Measurements from ENCODE around the gene MAD1L1. TPM values are rescaled to one million over a fixed set of nuclear protein-coding genes. Genes with fewer than 3 reads are reported as not detected.

Gene MAD1L1
- polyA plus RNA-seq, 6 donors from 2014 or later, result 109 to 209 (median 158) TPM

DNA sequence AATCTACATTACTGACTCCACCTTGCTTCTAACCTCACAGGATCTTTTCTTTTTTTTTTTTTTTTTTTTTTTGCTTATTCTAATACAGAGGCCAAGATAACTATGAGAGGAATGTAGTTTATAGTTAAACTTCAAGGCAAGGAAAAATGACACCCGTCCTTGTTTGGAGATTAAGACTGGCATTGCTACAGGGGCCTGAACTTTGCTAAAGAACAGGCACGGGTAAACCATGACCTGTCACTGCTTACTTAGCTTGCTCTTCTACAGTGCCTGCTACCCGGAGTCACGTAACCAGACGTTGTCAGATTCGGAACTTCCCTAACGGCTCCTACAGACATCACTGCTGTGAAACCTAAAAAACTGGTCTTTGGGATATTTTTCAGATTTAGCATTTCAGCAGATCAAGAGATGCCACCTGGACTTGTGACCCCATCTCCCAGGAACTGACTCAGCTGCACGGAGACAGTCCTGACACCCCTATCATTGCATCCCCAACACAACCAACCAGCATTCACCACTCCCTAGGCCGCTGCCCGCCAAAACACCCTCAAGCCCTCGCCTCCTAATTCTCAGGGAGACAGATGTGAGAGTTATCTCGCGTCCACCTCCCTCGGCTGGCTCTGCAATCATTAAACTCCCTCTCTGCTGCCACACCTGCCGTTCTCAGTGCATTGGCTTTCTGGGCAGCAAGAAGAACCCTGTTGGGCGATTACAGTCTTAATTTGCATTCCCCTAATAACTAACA lies 27.5 kb downstream of the MAD1L1 start:
- peak overlapping the region in 4 of 6 donors; percentile 42 to 83 (median 50) for H3K27ac Mint-ChIP-seq
- H3K9me3 Mint-ChIP-seq, result no peaks in the 10 kb centered on the region
- DNase-seq (no peak), ATAC-seq (ENCODE audit: low read depth in 2 of 2) (no peak)
- peaks cover 7 to 26% (median 13%) of the 10 kb centered on the region in 3 donors for H3K4me1 Mint-ChIP-seq
- H3K36me3 Mint-ChIP-seq, result peaks cover 0 to 3% of the 10 kb centered on the region in 2 donors
- no peaks in the 10 kb centered on the region for H3K27me3 Mint-ChIP-seq
- H3K4me3 Mint-ChIP-seq, result no peak overlapping the region

DNA sequence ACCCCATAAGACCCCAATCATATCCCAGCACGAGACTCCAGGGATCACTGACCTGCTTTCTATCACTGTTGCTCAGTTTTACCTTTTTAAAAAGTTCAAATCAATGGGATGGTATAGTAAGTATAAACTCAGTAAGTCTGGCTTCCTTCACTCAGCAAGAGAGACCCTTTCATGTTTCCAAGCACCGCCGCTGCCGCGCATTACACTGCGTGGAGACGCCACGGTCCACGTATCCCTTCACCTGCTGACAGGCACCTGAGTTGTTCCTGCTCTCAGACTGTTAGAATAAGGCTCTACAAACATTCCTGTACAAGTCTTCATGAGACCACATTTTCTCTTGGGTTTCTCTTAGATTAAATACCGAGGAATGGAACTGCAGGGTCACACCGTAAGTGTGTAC lies 28.3 kb downstream of the MAD1L1 start:
- H3K9me3 Mint-ChIP-seq, result no peaks in the 10 kb centered on the region
- no peaks in the 10 kb centered on the region for H3K27me3 Mint-ChIP-seq
- DNase-seq, result no peak
- ATAC-seq (ENCODE audit: low read depth in 2 of 2), result no peak
- H3K4me1 Mint-ChIP-seq, result peaks cover 9 to 26% (median 13%) of the 10 kb centered on the region in 3 donors
- no peak overlapping the region for H3K4me3 Mint-ChIP-seq
- peaks cover 0 to 7% of the 10 kb centered on the region in 2 donors for H3K36me3 Mint-ChIP-seq
- H3K27ac Mint-ChIP-seq, result peak overlapping the region in 3 of 6 donors; percentile 20 to 67 (median 43)

DNA sequence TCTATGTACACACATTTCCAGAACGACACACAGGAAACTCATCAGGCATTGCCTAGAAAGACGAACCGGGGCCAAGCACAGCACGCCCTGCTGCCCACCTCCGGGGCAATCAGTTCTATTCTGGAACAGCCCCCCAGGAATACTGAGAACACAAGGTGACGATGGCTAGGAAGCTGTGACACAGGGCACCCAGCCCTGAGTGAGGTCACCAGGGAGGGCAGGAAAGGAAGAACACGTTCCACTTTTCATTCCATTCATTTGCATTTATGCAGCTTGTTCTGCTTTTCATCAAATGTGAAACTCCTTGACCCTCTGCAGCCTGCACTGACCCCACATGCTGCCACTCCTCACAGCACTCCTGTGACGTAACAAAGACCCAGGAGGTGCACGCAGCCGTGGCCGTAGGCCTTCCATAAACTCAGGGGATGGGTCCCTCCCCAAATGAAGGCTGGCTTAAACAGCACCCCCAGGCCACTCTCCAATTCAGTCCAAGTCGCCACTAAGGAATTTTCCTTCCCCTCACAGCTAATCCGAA lies 28.9 kb downstream of the MAD1L1 start:
- DNase-seq (no peak), ATAC-seq (ENCODE audit: low read depth in 2 of 2) (peak; percentile 43 to 55)
- H3K27me3 Mint-ChIP-seq, result no peaks in the 10 kb centered on the region
- H3K4me3 Mint-ChIP-seq, result no peak overlapping the region
- peaks cover 9 to 23% (median 13%) of the 10 kb centered on the region in 3 donors for H3K4me1 Mint-ChIP-seq
- no peaks in the 10 kb centered on the region for H3K9me3 Mint-ChIP-seq
- H3K36me3 Mint-ChIP-seq, result peaks cover 0 to 7% of the 10 kb centered on the region in 2 donors
- H3K27ac Mint-ChIP-seq, result peak overlapping the region in 2 of 6 donors; percentile 33 to 89

DNA sequence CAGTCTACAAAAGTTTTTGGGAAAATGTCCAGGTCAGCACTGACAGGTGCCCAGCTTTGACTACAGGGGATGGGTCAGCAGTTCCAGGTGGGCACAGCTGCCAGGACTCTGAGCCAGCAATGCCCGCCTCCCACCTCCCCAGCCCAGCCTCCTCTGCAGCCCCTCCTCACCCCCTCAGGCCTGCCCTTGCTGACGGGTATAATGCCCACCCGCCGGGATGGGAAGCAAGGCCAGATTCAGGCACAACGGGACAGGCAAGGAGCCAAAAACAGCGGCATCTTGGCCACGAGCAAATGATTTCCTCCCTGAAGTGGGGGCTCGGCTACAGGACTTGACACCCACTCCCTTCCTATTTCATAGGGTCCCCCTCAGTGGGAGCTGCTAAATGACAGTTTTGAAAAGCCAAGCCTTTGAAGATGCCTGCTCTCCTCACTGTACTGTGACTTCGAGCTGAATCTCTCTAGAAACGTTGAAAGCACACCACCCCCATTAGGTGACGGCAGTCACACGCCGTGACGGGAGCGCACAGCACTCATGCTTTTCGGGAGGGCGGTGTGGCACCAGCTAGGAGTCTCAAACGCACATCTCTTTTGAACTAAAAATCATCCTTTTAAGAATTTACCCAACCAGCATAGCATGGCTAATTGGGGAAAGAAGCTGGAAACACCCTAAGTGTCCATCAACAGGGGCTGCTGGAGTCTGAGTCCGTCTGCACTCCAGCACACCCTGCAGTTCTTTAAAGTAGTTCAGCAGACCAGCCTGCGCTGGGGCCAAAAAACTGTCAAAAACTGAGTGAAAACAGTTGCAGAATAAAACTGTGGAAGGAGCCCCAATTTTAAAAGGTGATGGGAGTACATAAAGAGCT lies 29.6 kb downstream of the MAD1L1 start:
- DNase-seq (no peak), ATAC-seq (ENCODE audit: low read depth in 2 of 2) (no peak)
- Mint-ChIP-seq H3K36me3 (peaks cover 0 to 7% of the 10 kb centered on the region in 2 donors), H3K27me3 (no peaks in the 10 kb centered on the region), H3K4me3 (no peak overlapping the region), H3K27ac (peak overlapping the region in 2 of 6 donors; percentile 33 to 66), H3K9me3 (no peaks in the 10 kb centered on the region), H3K4me1 (peaks cover 9 to 21% (median 13%) of the 10 kb centered on the region in 3 donors)

- H3K4me1 Mint-ChIP-seq, result peaks cover 13 to 23% (median 13%) of the 10 kb centered on the region in 3 donors
- H3K27me3 Mint-ChIP-seq, result no peaks in the 10 kb centered on the region
- H3K9me3 Mint-ChIP-seq, result no peaks in the 10 kb centered on the region
- DNase-seq (no peak), ATAC-seq (ENCODE audit: low read depth in 2 of 2) (no peak)
- H3K36me3 Mint-ChIP-seq, result peaks cover 0 to 11% of the 10 kb centered on the region in 2 donors
- no peak overlapping the region for H3K27ac Mint-ChIP-seq
- H3K4me3 Mint-ChIP-seq, result no peak overlapping the region
Observed at GRCh38 chr7:2202361-2202761, 30.4 kb downstream of the MAD1L1 start.

- peaks cover 13 to 25% (median 14%) of the 10 kb centered on the region in 3 donors for H3K4me1 Mint-ChIP-seq
- no peaks in the 10 kb centered on the region for H3K27me3 Mint-ChIP-seq
- DNase-seq (no peak), ATAC-seq (ENCODE audit: low read depth in 2 of 2) (no peak)
- H3K27ac Mint-ChIP-seq, result no peak overlapping the region
- H3K36me3 Mint-ChIP-seq, result peaks cover 0 to 14% of the 10 kb centered on the region in 2 donors
- H3K4me3 Mint-ChIP-seq, result no peak overlapping the region
- H3K9me3 Mint-ChIP-seq, result no peaks in the 10 kb centered on the region
Observed at GRCh38 chr7:2201686-2202360, 30.9 kb downstream of the MAD1L1 start.

DNA sequence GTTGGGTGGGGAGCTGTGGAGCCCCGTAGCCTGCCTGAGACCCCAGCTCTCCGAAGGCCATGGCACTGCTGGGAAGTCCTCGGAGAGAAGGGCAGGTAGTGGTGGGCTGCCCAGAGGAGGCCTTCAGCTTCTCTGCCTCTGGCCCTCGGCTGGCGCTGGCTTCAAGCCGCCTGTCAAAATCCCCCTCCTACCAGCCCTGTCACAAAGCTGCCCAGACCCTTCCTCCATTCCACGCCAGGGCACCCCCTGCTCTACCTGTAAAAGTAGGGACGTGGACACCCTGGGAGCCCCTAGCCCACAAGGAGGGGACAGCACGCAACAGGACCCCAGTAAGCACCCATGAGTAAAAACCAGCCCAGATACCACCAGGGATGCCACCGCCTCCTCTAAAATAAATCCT lies 31.6 kb downstream of the MAD1L1 start:
- no peak overlapping the region for H3K4me3 Mint-ChIP-seq
- no peak overlapping the region for H3K27ac Mint-ChIP-seq
- ATAC-seq (ENCODE audit: low read depth in 2 of 2), result no peak
- H3K4me1 Mint-ChIP-seq, result peaks cover 13 to 25% (median 14%) of the 10 kb centered on the region in 3 donors
- no peaks in the 10 kb centered on the region for H3K27me3 Mint-ChIP-seq
- peaks cover 0 to 14% of the 10 kb centered on the region in 2 donors for H3K36me3 Mint-ChIP-seq
- H3K9me3 Mint-ChIP-seq, result peaks cover 0 to 2% (median 0%) of the 10 kb centered on the region in 7 donors
- no peak for DNase-seq

DNA sequence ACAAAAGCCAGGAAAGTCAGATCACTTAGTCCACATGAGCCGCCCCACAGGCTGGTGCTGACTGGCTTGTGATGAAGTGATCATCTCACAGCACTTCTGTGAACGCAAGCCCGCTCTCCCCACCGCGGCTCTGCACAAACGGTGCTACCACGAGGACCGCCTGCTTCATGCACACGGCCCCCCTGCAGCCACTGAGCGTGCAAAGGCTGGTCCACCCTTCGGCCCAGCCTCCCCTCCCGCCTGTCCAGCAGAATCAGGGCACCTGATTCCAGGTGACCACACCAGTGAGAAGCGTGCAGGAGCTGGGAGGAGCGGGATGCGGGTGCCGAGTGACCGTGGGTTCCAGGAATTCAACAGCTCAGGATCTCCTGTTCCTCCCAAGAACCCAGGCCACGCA lies 32.2 kb downstream of the MAD1L1 start:
- no peak for ATAC-seq (ENCODE audit: low read depth in 2 of 2)
- Mint-ChIP-seq H3K27me3 (no peaks in the 10 kb centered on the region), H3K27ac (no peak overlapping the region), H3K9me3 (peaks cover 0 to 5% (median under 1%) of the 10 kb centered on the region in 7 donors), H3K36me3 (peaks cover 2 to 14% of the 10 kb centered on the region in 2 donors), H3K4me3 (no peak overlapping the region), H3K4me1 (peaks cover 13 to 25% (median 14%) of the 10 kb centered on the region in 3 donors)
- DNase-seq, result no peak

- Mint-ChIP-seq H3K9me3 (peaks cover 0 to 6% (median 2%) of the 10 kb centered on the region in 7 donors), H3K4me3 (no peak overlapping the region), H3K36me3 (peaks cover 6 to 14% of the 10 kb centered on the region in 2 donors), H3K27me3 (no peaks in the 10 kb centered on the region), H3K4me1 (peaks cover 13 to 25% (median 14%) of the 10 kb centered on the region in 3 donors), H3K27ac (peak overlapping the region in 1 of 6 donors; percentile 73)
- DNase-seq, result no peak
- ATAC-seq (ENCODE audit: low read depth in 2 of 2), result no peak
Observed at GRCh38 chr7:2199956-2200583, 32.7 kb downstream of the MAD1L1 start.

DNA sequence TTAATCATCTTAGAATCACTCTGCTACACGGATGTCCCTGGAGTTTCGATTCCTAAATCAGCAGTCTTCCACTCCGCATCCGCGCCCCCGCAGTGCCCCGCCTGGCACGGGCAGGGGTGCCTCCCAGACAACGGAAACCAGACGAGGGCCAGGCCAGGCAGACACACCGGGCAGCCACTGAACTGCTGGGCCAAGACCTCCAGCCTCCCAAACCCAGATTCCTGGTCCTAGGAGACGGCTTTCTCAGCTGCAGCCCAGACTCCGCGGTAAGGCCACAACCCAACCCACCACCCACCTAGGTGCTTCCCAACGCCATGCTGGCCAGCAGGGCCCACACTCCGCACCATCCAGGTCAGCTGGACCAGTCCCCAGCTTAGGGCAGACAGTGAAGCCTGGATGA lies 33.2 kb downstream of the MAD1L1 start:
- DNase-seq, result no peak
- no peak overlapping the region for H3K27ac Mint-ChIP-seq
- peaks cover 12 to 22% (median 14%) of the 10 kb centered on the region in 3 donors for H3K4me1 Mint-ChIP-seq
- peaks cover 6 to 14% of the 10 kb centered on the region in 2 donors for H3K36me3 Mint-ChIP-seq
- no peak for ATAC-seq (ENCODE audit: low read depth in 2 of 2)
- no peak overlapping the region for H3K4me3 Mint-ChIP-seq
- no peaks in the 10 kb centered on the region for H3K27me3 Mint-ChIP-seq
- peaks cover 0 to 6% (median 2%) of the 10 kb centered on the region in 7 donors for H3K9me3 Mint-ChIP-seq

- DNase-seq (no peak), ATAC-seq (ENCODE audit: low read depth in 2 of 2) (no peak)
- Mint-ChIP-seq H3K27me3 (no peaks in the 10 kb centered on the region), H3K27ac (no peak overlapping the region), H3K36me3 (peaks cover 6 to 14% of the 10 kb centered on the region in 2 donors), H3K9me3 (peaks cover 0 to 6% (median 2%) of the 10 kb centered on the region in 7 donors), H3K4me3 (no peak overlapping the region), H3K4me1 (peaks cover 5 to 14% (median 9%) of the 10 kb centered on the region in 3 donors)
Observed at GRCh38 chr7:2198760-2199159, 34.0 kb downstream of the MAD1L1 start.

DNA sequence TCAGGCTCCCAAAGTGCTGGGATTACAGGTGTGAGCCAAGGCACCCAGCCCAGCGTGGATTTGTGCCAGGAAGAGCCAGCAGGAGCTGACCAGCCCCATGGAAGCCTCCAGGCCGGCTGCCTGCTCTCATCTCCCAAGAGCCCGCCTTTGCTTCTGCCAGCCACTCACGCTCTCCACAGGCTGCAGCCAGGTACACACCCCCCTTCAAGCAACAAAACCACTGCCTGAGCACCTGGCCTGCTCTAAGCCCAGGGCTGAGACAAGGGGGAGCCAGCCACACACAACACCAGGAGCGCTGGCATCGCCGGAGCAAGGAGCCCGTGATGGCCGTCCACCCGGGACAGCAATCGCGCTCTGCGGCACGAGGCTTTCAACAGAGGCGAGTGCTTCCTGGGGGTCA lies 34.5 kb downstream of the MAD1L1 start:
- Mint-ChIP-seq H3K27ac (no peak overlapping the region), H3K4me1 (peaks cover 0 to 9% (median 9%) of the 10 kb centered on the region in 3 donors), H3K36me3 (peaks cover 6 to 14% of the 10 kb centered on the region in 2 donors), H3K9me3 (peaks cover 0 to 6% (median 2%) of the 10 kb centered on the region in 7 donors), H3K4me3 (no peak overlapping the region), H3K27me3 (no peaks in the 10 kb centered on the region)
- ATAC-seq (ENCODE audit: low read depth in 2 of 2), result no peak
- no peak for DNase-seq

All from naive B cell (primary cell).